Activated naive CD4-positive, alpha-beta T cell (primary cell): ENCODE measurements around the gene SDHAF4.
"Not testable (repeated sequence)": the region's sequence is repeated elsewhere in the genome, so short reads cannot be mapped to it uniquely, and the experiment has no call there.

Experiments
- DNase-seq, 4 experiments: peaks; one replicate each; lab custom pipeline; 2025; lab: John Stamatoyannopoulos, UW

Gene SDHAF4

DNA sequence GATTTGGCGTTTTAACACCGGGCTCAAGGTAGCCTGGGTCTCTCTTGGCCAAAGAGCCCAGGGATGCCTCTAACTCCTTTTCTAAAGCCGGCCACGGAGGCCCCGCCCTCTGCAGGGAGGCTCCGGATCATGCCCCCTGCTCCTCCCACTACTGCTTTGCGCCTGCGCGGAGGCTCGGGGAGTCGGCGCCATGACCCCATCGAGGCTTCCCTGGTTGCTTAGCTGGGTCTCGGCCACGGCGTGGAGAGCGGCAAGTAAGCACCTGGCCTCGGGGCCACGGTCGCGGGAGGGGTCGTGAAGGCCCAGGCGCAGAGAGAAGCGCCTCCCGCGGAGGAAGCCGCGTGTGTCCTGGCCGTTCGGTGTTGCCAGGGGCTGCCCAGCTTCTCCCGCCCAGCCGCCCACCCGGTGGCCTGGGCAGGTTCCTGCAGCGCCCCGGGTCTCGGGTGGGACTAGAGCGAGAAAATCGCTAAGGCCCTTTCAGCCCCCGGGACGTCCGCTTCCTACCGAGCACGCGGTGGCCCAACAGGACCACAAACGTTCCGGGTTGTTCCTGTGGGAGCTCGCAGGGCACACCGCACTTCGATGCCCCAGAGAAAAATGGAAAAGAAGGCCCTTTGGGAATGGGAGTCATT lies at the start of gene SDHAF4:
TSS of gene SDHAF4 (plus strand) at position 180 of the 632 bp plus-strand sequence. CDS start at position 191, 11 bp downstream.
- peak; percentile 76 to 94 (median 84) for DNase-seq

DNA sequence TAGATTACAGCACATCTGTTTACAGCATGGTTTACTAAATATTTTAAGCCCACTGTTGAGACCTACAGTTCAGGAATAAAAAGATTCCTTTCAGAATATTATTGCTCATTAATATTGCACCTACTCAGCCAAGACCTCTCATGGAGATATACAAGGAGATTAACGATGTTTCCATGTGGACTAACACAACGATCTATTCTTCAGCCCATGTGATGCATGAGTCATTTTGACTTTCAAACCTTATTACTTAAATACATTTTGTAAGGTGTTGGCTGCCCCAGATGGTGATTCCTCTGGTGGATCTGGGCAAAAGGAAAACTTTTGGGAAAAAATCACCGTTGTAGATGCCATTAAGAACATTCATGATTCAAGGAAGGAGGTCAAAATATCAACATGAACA lies 48.0 kb upstream of the SDHAF4 start:
- no peak for DNase-seq

DNA sequence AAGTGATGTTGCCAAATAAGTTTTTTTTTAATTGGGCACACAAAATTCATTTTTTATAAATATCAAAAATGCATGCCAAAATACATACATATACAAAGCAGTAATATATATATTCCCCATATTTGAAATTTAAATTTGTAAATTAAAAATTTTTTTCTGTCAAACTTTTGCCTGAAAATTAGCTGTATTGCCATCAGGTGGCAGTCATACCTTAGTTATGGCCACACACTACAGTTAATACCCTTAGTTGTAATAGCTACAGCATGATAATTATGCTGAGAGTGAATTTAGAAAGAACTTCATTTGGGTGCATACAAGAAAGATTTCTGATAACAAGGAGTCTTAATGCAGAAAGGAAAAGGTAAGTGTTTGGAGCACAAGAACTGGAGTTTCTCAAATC lies 46.2 kb upstream of the SDHAF4 start:
- DNase-seq = no peak

DNA sequence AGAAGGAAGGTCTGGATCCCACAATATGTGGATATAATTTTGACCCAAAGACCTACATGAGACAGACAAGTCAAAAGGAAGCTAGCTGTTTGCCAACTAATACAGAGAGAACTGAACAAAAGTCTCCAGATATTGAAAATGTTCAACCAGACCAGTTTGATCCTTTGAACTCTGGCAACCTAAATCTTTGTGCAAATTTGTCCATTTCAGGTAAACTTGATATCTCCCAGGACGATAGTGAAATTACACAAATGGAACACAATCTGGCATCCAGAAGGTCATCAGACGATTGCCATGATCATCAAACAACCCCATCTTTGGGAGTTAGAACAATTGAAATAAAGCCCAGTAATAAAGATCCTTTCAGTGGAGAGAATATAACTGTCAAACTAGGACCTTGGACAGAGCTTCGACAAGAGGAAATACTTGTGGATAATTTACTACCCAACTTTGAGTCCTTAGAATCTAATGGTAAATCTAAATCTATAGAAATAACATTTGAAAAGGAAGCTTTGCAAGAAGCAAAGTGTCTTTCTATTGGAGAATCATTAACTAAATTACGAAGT lies 41.9 kb upstream of the SDHAF4 start:
- DNase-seq = no peak

GRCh38 chr6:70527071-70527737 lies 39.5 kb upstream of the SDHAF4 start:
- DNase-seq = no peak

DNA sequence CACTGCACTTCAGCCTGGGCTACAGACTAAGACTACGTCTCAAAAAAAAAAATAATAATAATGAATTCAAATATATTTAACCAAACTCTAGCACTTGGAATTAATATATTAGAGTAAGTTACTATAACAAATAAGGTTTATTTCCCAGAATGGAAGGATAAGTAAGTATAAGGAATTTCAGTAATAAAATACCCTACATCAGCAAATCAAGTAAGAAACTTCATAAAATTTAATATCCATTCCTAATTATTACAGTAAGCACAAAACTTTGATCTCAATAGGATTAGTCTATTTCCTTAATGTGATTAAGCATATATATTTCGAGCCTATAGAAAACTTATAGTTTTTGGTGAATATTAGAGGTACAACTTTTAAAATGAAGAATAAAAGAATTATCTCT lies 36.7 kb upstream of the SDHAF4 start:
- DNase-seq = no peak

GRCh38 chr6:70531133-70531532 lies 35.6 kb upstream of the SDHAF4 start:
- DNase-seq = no peak

GRCh38 chr6:70537266-70537665 lies 29.5 kb upstream of the SDHAF4 start:
- no peak for DNase-seq

GRCh38 chr6:70538376-70538775 lies 28.4 kb upstream of the SDHAF4 start:
- DNase-seq = no peak

GRCh38 chr6:70547313-70547712 lies 19.4 kb upstream of the SDHAF4 start:
- no peak for DNase-seq

DNA sequence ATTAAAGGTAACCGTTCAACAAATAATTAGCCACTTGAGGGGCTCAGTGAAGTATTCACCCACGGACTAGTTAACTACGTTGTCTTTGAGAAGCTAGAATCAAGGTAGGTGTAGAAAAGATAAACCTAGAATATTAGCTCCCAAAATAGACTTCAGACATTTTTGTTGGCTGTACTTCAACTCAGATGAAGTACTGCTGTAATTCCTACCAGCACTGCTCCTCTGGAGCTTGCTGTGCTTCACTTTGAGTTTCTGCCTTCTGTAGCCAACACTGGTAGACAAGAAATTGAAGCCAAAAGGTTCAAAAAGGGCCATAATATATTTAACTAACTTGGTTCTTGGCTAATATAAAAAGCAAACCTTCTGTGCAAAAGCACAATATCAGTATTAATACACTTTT lies 18.8 kb upstream of the SDHAF4 start:
- no peak for DNase-seq

- DNase-seq = no peak
These were observed 17.4 kb upstream of the SDHAF4 start for GRCh38 chr6:70549327-70549726.

DNA sequence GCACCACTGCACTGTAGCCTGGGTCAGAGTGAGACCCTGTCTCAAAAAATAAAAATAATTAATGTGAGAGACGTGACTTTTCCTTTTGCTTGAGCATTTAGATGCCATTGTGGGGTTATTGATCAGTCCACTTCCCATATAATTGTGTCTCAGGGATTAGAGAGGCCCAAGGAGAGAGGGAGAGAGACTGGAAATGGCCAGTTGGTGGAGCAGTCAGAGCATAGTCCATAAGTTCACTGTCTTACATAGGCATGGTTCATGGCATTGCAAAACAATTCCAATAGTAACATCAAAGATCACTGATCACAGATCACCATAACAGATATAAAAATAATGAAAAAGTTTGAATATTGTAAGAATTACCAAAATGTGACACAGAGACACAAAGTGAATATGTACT lies 15.2 kb upstream of the SDHAF4 start:
- DNase-seq = no peak

DNA sequence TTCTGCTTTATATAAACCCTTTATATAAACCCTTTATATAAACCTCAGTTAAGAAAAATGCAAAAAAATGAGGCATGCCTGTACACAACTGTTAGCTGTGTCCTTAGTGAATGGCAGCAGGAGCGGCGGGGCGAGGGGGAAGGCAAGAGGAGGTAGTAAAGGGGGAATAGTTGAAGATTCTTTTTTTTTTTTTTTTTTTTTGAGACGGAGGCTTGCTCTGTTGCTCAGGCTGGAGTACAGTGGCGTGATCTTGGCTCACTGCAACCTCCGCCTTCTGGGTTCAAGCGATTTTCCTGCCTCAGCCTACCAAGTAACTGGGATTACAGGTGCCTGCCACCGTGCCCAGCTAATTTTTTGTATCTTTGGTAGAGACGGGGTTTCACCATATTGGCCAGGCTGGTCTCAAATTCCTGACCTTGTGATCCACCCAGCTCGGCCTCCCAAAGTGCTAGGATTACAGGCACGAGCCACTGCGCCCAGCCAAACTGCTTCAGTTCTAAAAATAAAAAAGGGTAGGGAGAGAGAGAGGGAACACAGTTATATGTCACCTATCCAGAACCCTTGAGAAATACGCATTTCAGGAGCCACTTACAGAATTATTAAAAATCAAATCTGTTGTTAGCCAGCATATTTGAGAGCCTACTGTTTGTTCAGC lies 14.3 kb upstream of the SDHAF4 start:
- DNase-seq = not testable (repeated sequence)

- DNase-seq = no peak
These were observed 13.8 kb upstream of the SDHAF4 start for GRCh38 chr6:70552974-70553373.

DNA sequence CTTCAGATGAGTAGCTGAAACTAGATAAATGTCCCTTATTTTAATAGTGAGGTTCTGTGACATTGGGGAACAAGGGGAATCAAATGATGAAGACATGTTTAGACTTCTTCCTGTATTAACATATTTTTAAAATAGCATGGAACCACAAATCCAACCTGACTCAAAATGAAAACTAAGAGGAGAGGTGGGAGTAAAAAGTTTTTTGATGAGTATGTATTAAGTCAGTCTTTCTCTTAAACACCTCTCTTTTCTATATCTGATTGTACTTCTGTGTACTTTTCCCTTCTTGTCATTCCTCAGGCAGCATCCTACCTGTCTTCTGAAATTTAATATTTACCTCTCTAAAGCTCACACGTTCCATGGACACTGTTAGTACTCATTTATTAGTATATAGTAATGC lies 8.7 kb upstream of the SDHAF4 start:
- no peak for DNase-seq

DNA sequence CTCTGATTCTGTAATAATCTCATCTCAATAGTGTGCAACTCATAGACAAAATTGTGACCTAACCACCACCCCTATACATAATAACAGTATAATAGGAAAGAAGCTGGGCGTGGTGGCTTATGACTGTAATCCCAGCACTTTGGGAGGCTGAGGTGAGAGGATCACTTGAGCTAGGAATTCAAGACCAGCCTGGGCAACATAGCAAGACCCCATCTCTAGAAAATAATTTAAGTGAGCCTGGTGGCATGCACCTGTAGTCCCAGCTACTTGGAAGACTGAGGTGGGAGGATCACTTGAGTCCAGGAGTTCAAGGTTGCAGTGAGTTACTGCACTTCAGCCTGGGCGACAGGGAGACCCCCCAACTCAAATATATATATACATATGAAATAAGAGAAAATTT lies 4.3 kb upstream of the SDHAF4 start:
- not testable (repeated sequence) for DNase-seq

DNA sequence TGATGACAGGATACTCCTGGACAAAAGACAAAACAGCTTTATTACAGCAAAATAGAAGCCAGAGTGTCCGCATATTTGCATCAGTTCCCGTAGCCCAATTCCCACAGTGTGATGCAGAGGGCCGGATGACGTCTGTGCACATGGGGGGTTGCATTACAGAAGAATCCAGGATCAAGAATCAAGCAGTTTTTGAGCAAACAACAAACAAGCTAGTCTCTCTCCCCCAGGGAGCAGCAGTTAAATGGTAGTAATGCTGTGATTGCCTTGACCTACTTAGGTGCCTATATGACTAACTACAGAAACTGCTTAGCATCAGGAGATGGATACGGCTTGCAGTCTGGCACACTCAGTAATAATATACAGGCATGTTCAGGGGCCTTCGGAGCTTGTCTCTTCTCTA lies 3.2 kb upstream of the SDHAF4 start:
- DNase-seq = no peak

GRCh38 chr6:70574643-70575042 lies 7.9 kb downstream of the SDHAF4 start:
- DNase-seq = no peak

GRCh38 chr6:70575899-70576495 lies 9.3 kb downstream of the SDHAF4 start:
- DNase-seq = no peak

DNA sequence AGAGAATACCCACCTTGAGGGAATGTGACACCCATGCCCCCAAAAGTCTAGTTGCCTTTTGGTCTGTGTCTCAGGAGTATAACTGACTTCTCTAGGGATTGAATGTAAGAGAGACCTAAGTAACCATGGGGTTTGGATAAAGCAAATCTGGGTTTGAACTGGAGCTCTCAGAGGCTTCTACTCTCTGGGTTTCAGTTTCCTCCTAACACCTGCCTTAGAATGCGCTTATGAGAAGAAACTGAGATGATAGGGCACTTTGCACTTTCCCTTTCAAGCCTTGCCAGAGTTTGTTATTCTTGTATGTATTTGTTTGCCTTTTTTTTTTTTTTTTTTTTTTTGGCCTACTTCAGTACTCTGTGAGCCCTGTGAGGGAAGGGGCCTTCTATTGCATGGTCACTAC lies 19.4 kb downstream of the SDHAF4 start:
- DNase-seq = no peak

- no peak for DNase-seq
These were observed 23.7 kb downstream of the SDHAF4 start for GRCh38 chr6:70590400-70590799.
